HepG2 (cell line): ENCODE measurements around the gene SLC39A2. TPM values are rescaled to one million over a fixed set of nuclear protein-coding genes. Genes with fewer than 3 reads are reported as not detected.

ENCODE experiments used
- BRF2 ChIP-seq: sonication (generic); formaldehyde crosslinking; IDR thresholded peaks from 2 replicates; pipeline ENCODE4 v1.8.1; 2022; ENCODE audit warnings: mild to moderate bottlenecking, missing genetic modification reagents
- DR1 ChIP-seq: sonication (generic); formaldehyde crosslinking; IDR thresholded peaks from 2 replicates; pipeline ENCODE4 v1.8.0; 2021; ENCODE audit warnings: mild to moderate bottlenecking, missing genetic modification reagents, inconsistent platforms
- EP300 ChIP-seq, 3 experiments: sonication (generic) in 1 of 3; formaldehyde crosslinking in 1 of 3; IDR thresholded peaks; 2 replicates each; pipeline versions ENCODE4 v1.5.1 to v1.6.1; 2011 to 2020; ENCODE audit warnings: low read depth in 2 of 3, low read length in 2 of 3, borderline replicate concordance in 1 of 3, improper control_type of control experiment in 1 of 3, mild to moderate bottlenecking in 1 of 3, missing genetic modification reagents in 1 of 3, moderate library complexity in 1 of 3
- GTF2F1 ChIP-seq: fragments of 150-350 bp; IDR thresholded peaks from 2 replicates; pipeline ENCODE4 v1.6.1; 2014; ENCODE audit warnings: low read length
- JARID2 ChIP-seq: sonication (generic); formaldehyde crosslinking; IDR thresholded peaks from 2 replicates; pipeline ENCODE4 v1.8.1; 2023; ENCODE audit warnings: missing genetic modification reagents, inconsistent platforms; ENCODE audit not compliant: insufficient replicate concordance
- KDM5B ChIP-seq: sonication (generic); formaldehyde crosslinking; IDR thresholded peaks from 2 replicates; pipeline ENCODE4 v1.4.0; 2020; ENCODE audit warnings: missing genetic modification reagents, mild to moderate bottlenecking, borderline replicate concordance
- NFKBIZ ChIP-seq: IDR thresholded peaks from 2 replicates; pipeline ENCODE4 v1.6.1; 2018; ENCODE audit warnings: missing genetic modification reagents, missing compliant biosample characterization
- PAWR ChIP-seq: sonication (generic); formaldehyde crosslinking; IDR thresholded peaks from 2 replicates; pipeline ENCODE4 v1.4.0; 2020; ENCODE audit warnings: missing genetic modification reagents, mild to moderate bottlenecking, borderline replicate concordance
- PBX3 ChIP-seq: sonication (generic); formaldehyde crosslinking; IDR thresholded peaks from 2 replicates; pipeline ENCODE4 v1.8.1; 2023; ENCODE audit warnings: missing genetic modification reagents, inconsistent platforms, borderline replicate concordance
- YY1 ChIP-seq: IDR thresholded peaks from 2 replicates; pipeline ENCODE4 v1.6.1; 2011; ENCODE audit warnings: low read length, low read depth, moderate library complexity, mild to moderate bottlenecking; ENCODE audit not compliant: insufficient read depth, insufficient replicate concordance
- ZC3H4 ChIP-seq: sonication (generic); formaldehyde crosslinking; IDR thresholded peaks from 2 replicates; pipeline ENCODE4 v1.4.0; 2020; ENCODE audit warnings: missing genetic modification reagents, borderline replicate concordance
- ZNF12 ChIP-seq: sonication (generic); formaldehyde crosslinking; IDR thresholded peaks from 2 replicates; pipeline ENCODE4 v1.5.0; 2020; ENCODE audit warnings: missing genetic modification reagents
- ZNF17 ChIP-seq: sonication (generic); formaldehyde crosslinking; IDR thresholded peaks from 2 replicates; pipeline ENCODE4 v1.5.0; 2020; ENCODE audit warnings: mild to moderate bottlenecking, missing genetic modification reagents
- ZNF407 ChIP-seq: sonication (generic); formaldehyde crosslinking; IDR thresholded peaks from one replicate; pipeline ENCODE4 v1.5.1; 2020; ENCODE audit warnings: mild to moderate bottlenecking, missing genetic modification reagents; ENCODE audit errors: not compliant biosample characterization
- ZNF572 ChIP-seq: sonication (generic); formaldehyde crosslinking; IDR thresholded peaks from 2 replicates; pipeline ENCODE4 v1.5.1; 2020; ENCODE audit warnings: mild to moderate bottlenecking, missing genetic modification reagents
- ZNF703 ChIP-seq: sonication (generic); formaldehyde crosslinking; IDR thresholded peaks from 2 replicates; pipeline ENCODE4 v1.5.1; 2020; ENCODE audit warnings: missing genetic modification reagents, mild to moderate bottlenecking, moderate library complexity, borderline replicate concordance
- ZZZ3 ChIP-seq: sonication (generic); formaldehyde crosslinking; IDR thresholded peaks from 2 replicates; pipeline ENCODE4 v1.4.0; 2020; ENCODE audit warnings: missing genetic modification reagents, mild to moderate bottlenecking, borderline replicate concordance
- polyA plus RNA-seq, 8 experiments: library from polyadenylated mRNA; depleted of rRNA in 3 of 8; stranded (reverse) in 7 of 8; unstranded in 1 of 8; fragments of >200 nt; fragmentation: Illumina TruSeq in 4 of 8; extraction: Trizol in 4 of 8; gene quantifications; 2 replicates each; pipeline versions ENCODE4 v1.2.1 to v1.2.3, GENCODE V29; 2011 to 2016; ENCODE audit warnings: low read depth in 4 of 8, missing spikeins in 1 of 8, mixed read lengths in 1 of 8; ENCODE audit not compliant: insufficient read depth in 1 of 8
- total RNA-seq, 5 experiments: library from RNA; depleted of rRNA; stranded (reverse); fragments of >200 nt; fragmentation: Illumina TruSeq; extraction: Trizol; gene quantifications; 2 replicates each; pipeline ENCODE4 v1.2.3, GENCODE V29; 2016; ENCODE audit warnings: low read depth in 1 of 5

Gene SLC39A2
- total and polyA plus RNA-seq, 2 of the 13 experiments (the other 11 are each of a cell fraction or from before 2014, with no cell fraction given) = 0.08 to 0.11 TPM

- TF ChIP-seq ZNF407 (CRISPR knock-in tag) = no peak
- TF ChIP-seq JARID2 (CRISPR knock-in tag) = no peak
- TF ChIP-seq ZNF17 (CRISPR knock-in tag) = no peak
- no peak for TF ChIP-seq NFKBIZ (CRISPR knock-in tag)
- TF ChIP-seq DR1 = no peak
- TF ChIP-seq KDM5B (CRISPR knock-in tag) = no peak
- no peak for TF ChIP-seq ZNF703 (CRISPR knock-in tag)
- no peak for TF ChIP-seq PBX3
- TF ChIP-seq ZC3H4 (CRISPR knock-in tag) = no peak
- TF ChIP-seq BRF2 (CRISPR knock-in tag) = no peak
- 0 out of 2 replicates have a peak, but pooled peaks have one; percentile 58 for TF ChIP-seq ZNF572 (CRISPR knock-in tag)
- TF ChIP-seq GTF2F1 = no peak
- no peak for TF ChIP-seq EP300 (IDR thresholded peaks at IDR 0.05; ENCODE audit: low read depth in 2 of 2, low read length in 2 of 2)
- TF ChIP-seq EP300 (CRISPR knock-in tag; IDR thresholded peaks at IDR 0.05; ENCODE audit: borderline replicate concordance) = no peak
- no peak for TF ChIP-seq PAWR (CRISPR knock-in tag)
- peak; percentile 56; the same call in 1 of the 2 replicates for TF ChIP-seq ZNF12 (CRISPR knock-in tag)
- TF ChIP-seq YY1 = no peak
- no peak for TF ChIP-seq ZZZ3
These were observed 39.6 kb downstream of the SLC39A2 start (continued) for GRCh38 chr14:21038441-21039422.
